ENCODE measurements around the gene NCL.
A peak's percentile ranks its signal among the peaks of the same experiment; 100 is the strongest.
"Not testable (repeated sequence)": the region's sequence is repeated elsewhere in the genome, so short reads cannot be mapped to it uniquely, and the experiment has no call there.

NCL gene

GRCh38 chr2:231470246-231470900 is 6.1 kb upstream of the NCL start:
- no peak overlapping the region for H3K4me3 ChIP-seq (ENCODE audit: low read length in 2 of 2)
- H3K9me3 ChIP-seq (ENCODE audit: control insufficient read depth in 2 of 2, low read length in 2 of 2): no peaks in the 10 kb centered on the region
- H3K9ac ChIP-seq (ENCODE audit: low read depth in 1 of 2, low read length in 2 of 2): no peak overlapping the region
- no peaks in the 10 kb centered on the region for H3K36me3 ChIP-seq (ENCODE audit: control insufficient read depth in 2 of 2, insufficient read depth in 2 of 2, low read length in 2 of 2)
- H3K27me3 ChIP-seq (ENCODE audit: control insufficient read depth in 2 of 2, insufficient read depth in 2 of 2, low read length in 2 of 2): no peaks in the 10 kb centered on the region
- H3K27ac ChIP-seq (ENCODE audit: low read depth in 2 of 2, low read length in 2 of 2): no peak overlapping the region
- H3K4me1 ChIP-seq (ENCODE audit: control insufficient read depth in 2 of 2, insufficient read depth in 2 of 2, low read length in 2 of 2): peaks cover 3 to 4% of the 10 kb centered on the region in 2 donors

DNA sequence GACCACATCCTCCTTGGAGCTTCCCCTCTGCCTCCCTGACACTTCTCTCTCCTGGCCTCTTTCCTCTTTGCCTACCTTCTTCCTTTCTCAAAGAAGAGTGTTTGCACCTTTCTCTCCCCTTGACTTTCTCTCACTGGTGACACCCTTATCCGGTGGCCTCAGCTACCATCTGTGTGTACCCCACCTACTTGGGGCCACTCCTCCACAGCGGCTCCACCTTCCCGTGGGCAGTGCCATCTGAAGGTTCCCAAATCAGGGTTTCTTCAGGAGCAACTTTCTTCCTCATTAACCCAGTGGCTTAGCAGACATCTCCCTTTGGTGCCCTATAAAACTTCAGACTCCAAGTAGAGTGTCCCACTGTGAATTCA is 5.3 kb upstream of the NCL start:
- no peaks in the 10 kb centered on the region for H3K27me3 ChIP-seq (ENCODE audit: control insufficient read depth in 2 of 2, insufficient read depth in 2 of 2, low read length in 2 of 2)
- no peaks in the 10 kb centered on the region for H3K9me3 ChIP-seq (ENCODE audit: control insufficient read depth in 2 of 2, low read length in 2 of 2)
- no peak overlapping the region for H3K9ac ChIP-seq (ENCODE audit: low read depth in 1 of 2, low read length in 2 of 2)
- H3K27ac ChIP-seq (ENCODE audit: low read depth in 2 of 2, low read length in 2 of 2): no peak overlapping the region
- no peaks in the 10 kb centered on the region for H3K36me3 ChIP-seq (ENCODE audit: control insufficient read depth in 2 of 2, insufficient read depth in 2 of 2, low read length in 2 of 2)
- no peak overlapping the region for H3K4me3 ChIP-seq (ENCODE audit: low read length in 2 of 2)
- H3K4me1 ChIP-seq (ENCODE audit: control insufficient read depth in 2 of 2, insufficient read depth in 2 of 2, low read length in 2 of 2): peaks cover 7% of the 10 kb centered on the region in 2 donors

DNA sequence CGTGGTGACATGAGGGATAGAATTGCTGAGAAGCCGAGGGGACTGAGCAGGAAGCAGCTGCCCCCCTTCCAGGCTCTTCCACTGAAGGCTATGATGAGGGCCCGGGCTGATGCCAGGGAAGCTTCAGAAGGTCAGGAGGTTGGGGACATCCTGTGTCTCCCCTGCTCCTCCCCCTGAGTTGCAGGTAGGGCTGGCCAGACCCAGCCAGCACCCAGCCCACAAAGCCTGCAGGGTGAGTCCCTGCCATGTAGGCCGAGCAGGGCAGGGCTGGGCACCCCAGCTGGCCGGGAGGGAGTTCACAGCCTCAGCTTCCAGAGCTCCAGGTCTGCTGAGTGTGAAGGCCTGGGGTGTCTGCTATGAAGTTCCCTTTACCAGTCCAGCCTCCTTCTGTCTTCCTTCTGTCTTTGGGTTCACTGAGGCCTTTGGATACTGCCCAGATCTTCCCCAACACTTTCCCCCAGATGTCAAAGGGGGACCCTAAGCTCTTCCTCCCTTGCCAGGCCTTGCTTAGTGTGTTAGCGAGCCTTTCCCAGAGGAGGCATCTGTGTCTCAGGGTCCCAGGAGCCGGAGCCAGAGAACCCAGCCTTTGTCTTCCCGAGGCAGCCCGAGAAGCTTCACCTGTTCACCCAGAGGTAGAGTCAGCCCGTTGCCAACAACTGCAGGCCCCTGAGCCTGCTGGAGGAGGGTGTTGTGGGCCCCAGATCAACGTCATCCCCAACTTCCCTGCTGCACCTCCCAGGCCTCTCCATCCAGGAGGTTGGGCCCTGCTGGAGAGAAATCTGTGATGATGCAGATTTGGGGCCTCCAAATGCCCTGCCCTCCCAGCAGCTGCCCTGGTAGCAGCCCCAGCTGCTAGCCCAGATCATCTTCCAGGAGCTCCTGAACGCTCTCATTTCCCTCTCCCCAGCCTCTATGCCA is 3.6 kb upstream of the NCL start:
- H3K4me3 ChIP-seq (ENCODE audit: low read length in 2 of 2): no peak overlapping the region
- peaks cover under 1 to 2% of the 10 kb centered on the region in 2 donors for H3K36me3 ChIP-seq (ENCODE audit: control insufficient read depth in 2 of 2, insufficient read depth in 2 of 2, low read length in 2 of 2)

DNA sequence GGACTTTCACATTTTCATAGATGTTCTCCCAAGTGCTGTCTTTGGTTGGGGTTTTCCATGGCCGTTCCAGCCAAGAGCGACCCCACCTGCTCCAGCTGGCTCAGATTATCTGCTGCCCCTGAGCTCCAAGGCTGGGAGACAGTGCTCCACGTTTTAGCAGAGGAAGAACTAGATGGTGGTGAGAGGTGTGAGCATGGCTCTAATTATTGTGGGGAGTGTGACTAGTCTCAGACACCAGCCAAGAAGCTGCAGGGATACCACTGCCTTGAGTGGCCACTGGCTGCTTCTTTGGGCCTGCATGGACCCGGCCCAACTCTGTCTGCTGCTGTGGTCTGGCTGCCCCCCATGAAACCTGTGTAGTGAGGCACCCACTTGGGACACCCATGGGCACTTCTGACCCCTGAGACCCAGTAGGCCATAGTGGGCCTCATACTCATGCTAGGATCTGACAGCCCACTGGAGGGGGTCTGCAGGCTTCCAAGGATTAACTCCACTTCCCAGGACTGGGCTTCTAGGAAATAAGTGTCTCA is 2.8 kb upstream of the NCL start:
- no peak overlapping the region for H3K4me3 ChIP-seq (ENCODE audit: low read length in 2 of 2)
- H3K36me3 ChIP-seq (ENCODE audit: control insufficient read depth in 2 of 2, insufficient read depth in 2 of 2, low read length in 2 of 2): peaks cover 8 to 10% of the 10 kb centered on the region in 2 donors
- H3K9ac ChIP-seq (ENCODE audit: low read depth in 1 of 2, low read length in 2 of 2): no peak overlapping the region
- H3K9me3 ChIP-seq (ENCODE audit: control insufficient read depth in 2 of 2, low read length in 2 of 2): no peaks in the 10 kb centered on the region
- H3K4me1 ChIP-seq (ENCODE audit: control insufficient read depth in 2 of 2, insufficient read depth in 2 of 2, low read length in 2 of 2): peaks cover 18 to 19% of the 10 kb centered on the region in 2 donors
- no peak overlapping the region for H3K27ac ChIP-seq (ENCODE audit: low read depth in 2 of 2, low read length in 2 of 2)
- H3K27me3 ChIP-seq (ENCODE audit: control insufficient read depth in 2 of 2, insufficient read depth in 2 of 2, low read length in 2 of 2): no peaks in the 10 kb centered on the region

More for the DNA sequence above, 3.6 kb upstream of the NCL start:
- peaks cover 13 to 15% of the 10 kb centered on the region in 2 donors for H3K4me1 ChIP-seq (ENCODE audit: control insufficient read depth in 2 of 2, insufficient read depth in 2 of 2, low read length in 2 of 2)
- H3K9ac ChIP-seq (ENCODE audit: low read depth in 1 of 2, low read length in 2 of 2): no peak overlapping the region
- H3K27me3 ChIP-seq (ENCODE audit: control insufficient read depth in 2 of 2, insufficient read depth in 2 of 2, low read length in 2 of 2): no peaks in the 10 kb centered on the region
- H3K27ac ChIP-seq (ENCODE audit: low read depth in 2 of 2, low read length in 2 of 2): no peak overlapping the region
- no peaks in the 10 kb centered on the region for H3K9me3 ChIP-seq (ENCODE audit: control insufficient read depth in 2 of 2, low read length in 2 of 2)

GRCh38 chr2:231464576-231465540 is 574 bp upstream of the NCL start:
- Histone ChIP-seq H3K4me1 (ENCODE audit: control insufficient read depth in 2 of 2, insufficient read depth in 2 of 2, low read length in 2 of 2) (peaks cover 18 to 19% of the 10 kb centered on the region in 2 donors), H3K27me3 (ENCODE audit: control insufficient read depth in 2 of 2, insufficient read depth in 2 of 2, low read length in 2 of 2) (no peaks in the 10 kb centered on the region), H3K36me3 (ENCODE audit: control insufficient read depth in 2 of 2, insufficient read depth in 2 of 2, low read length in 2 of 2) (peaks cover 28 to 31% of the 10 kb centered on the region in 2 donors), H3K9ac (ENCODE audit: low read depth in 1 of 2, low read length in 2 of 2) (peak overlapping the region; percentile 89 to 93), H3K4me3 (ENCODE audit: low read length in 2 of 2) (peak overlapping the region; percentile 88 to 92), H3K27ac (ENCODE audit: low read depth in 2 of 2, low read length in 2 of 2) (peak overlapping the region; percentile 99 to 100), H3K9me3 (ENCODE audit: control insufficient read depth in 2 of 2, low read length in 2 of 2) (no peaks in the 10 kb centered on the region)

GRCh38 chr2:231462729-231463465 is 1.4 kb downstream of the NCL start:
- peaks cover 18 to 19% of the 10 kb centered on the region in 2 donors for H3K4me1 ChIP-seq (ENCODE audit: control insufficient read depth in 2 of 2, insufficient read depth in 2 of 2, low read length in 2 of 2)
- peak overlapping the region; percentile 89 to 97 for H3K9ac ChIP-seq (ENCODE audit: low read depth in 1 of 2, low read length in 2 of 2)
- no peaks in the 10 kb centered on the region for H3K27me3 ChIP-seq (ENCODE audit: control insufficient read depth in 2 of 2, insufficient read depth in 2 of 2, low read length in 2 of 2)
- H3K36me3 ChIP-seq (ENCODE audit: control insufficient read depth in 2 of 2, insufficient read depth in 2 of 2, low read length in 2 of 2): peaks cover 47 to 51% of the 10 kb centered on the region in 2 donors
- H3K4me3 ChIP-seq (ENCODE audit: low read length in 2 of 2): peak overlapping the region; percentile 81 to 92
- no peaks in the 10 kb centered on the region for H3K9me3 ChIP-seq (ENCODE audit: control insufficient read depth in 2 of 2, low read length in 2 of 2)
- H3K27ac ChIP-seq (ENCODE audit: low read depth in 2 of 2, low read length in 2 of 2): no peak overlapping the region

GRCh38 chr2:231461516-231461971 is 2.7 kb downstream of the NCL start:
- Histone ChIP-seq H3K36me3 (ENCODE audit: control insufficient read depth in 2 of 2, insufficient read depth in 2 of 2, low read length in 2 of 2) (peaks cover 60 to 64% of the 10 kb centered on the region in 2 donors), H3K27ac (ENCODE audit: low read depth in 2 of 2, low read length in 2 of 2) (no peak overlapping the region), H3K4me1 (ENCODE audit: control insufficient read depth in 2 of 2, insufficient read depth in 2 of 2, low read length in 2 of 2) (peaks cover 18 to 19% of the 10 kb centered on the region in 2 donors), H3K27me3 (ENCODE audit: control insufficient read depth in 2 of 2, insufficient read depth in 2 of 2, low read length in 2 of 2) (no peaks in the 10 kb centered on the region), H3K9me3 (ENCODE audit: control insufficient read depth in 2 of 2, low read length in 2 of 2) (no peaks in the 10 kb centered on the region), H3K4me3 (ENCODE audit: low read length in 2 of 2) (no peak overlapping the region), H3K9ac (ENCODE audit: low read depth in 1 of 2, low read length in 2 of 2) (no peak overlapping the region)

DNA sequence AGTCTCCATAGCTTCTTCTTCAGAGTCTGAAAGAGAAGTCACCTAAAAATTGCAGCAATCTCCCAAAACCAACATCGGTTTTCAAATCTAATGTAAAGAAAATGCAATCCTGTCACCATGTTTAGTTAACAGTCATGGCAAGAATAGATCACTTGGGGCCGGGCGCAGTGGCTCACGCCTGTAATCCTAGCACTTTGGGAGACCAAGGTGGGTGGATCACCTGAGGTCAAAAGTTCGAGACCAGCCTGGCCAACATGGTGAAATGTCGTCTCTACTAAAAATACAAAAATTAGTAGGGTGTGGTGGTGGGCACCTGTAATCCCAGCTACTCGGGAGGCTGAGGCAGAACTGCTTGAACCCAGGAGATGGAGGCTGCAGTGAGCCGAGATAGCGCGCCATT is 3.4 kb downstream of the NCL start:
- H3K4me3 ChIP-seq (ENCODE audit: low read length in 2 of 2); H3K27me3 ChIP-seq (ENCODE audit: control insufficient read depth in 2 of 2, insufficient read depth in 2 of 2, low read length in 2 of 2); H3K27ac ChIP-seq (ENCODE audit: low read depth in 2 of 2, low read length in 2 of 2); H3K9me3 ChIP-seq (ENCODE audit: control insufficient read depth in 2 of 2, low read length in 2 of 2); H3K9ac ChIP-seq (ENCODE audit: low read depth in 1 of 2, low read length in 2 of 2): not testable (repeated sequence)
- H3K4me1 ChIP-seq (ENCODE audit: control insufficient read depth in 2 of 2, insufficient read depth in 2 of 2, low read length in 2 of 2): peaks cover 18 to 19% of the 10 kb centered on the region in 2 donors
- peaks cover 67 to 71% of the 10 kb centered on the region in 2 donors for H3K36me3 ChIP-seq (ENCODE audit: control insufficient read depth in 2 of 2, insufficient read depth in 2 of 2, low read length in 2 of 2)

All from mucosa of rectum (tissue), 2 donors.